Effector CD4-positive, alpha-beta T cell (primary cell): ENCODE data around the gene LRGUK.
"Not testable (repeated sequence)": the region's sequence is repeated elsewhere in the genome, so short reads cannot be mapped to it uniquely, and the experiment has no call there.

Source experiments
- DNase-seq: peaks from one replicate; pipeline ENCODE4 v3.0.0-alpha.2; 2020

LRGUK gene

GRCh38 chr7:134186801-134187200 is 59.7 kb downstream of the LRGUK start:
- DNase-seq = no peak

GRCh38 chr7:134187893-134188292 is 60.8 kb downstream of the LRGUK start:
- no peak for DNase-seq

GRCh38 chr7:134188311-134188710 is 61.2 kb downstream of the LRGUK start:
- no peak for DNase-seq

DNA sequence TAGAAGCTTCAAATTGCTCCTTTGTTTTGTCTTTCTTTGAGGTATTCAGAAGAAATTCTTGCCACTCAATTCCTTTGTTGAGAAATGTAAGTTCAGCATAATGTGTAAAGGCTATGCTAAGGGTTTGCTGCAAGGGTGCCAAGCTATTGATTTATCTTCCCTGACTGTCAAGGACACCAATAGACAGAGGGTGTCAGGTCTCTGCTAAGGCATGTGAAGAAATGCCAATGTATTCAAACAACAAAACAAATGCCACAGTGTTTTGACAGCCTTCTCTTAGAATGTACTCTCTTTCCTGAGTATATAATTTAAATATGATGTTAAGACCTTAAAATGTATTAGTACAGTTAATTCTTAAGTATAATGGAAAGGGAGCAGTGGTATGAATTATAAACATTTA is 62.4 kb downstream of the LRGUK start:
- no peak for DNase-seq

- no peak for DNase-seq
Measured at GRCh38 chr7:134191876-134192275, 64.7 kb downstream of the LRGUK start.

- no peak for DNase-seq
Measured at GRCh38 chr7:134193240-134193639, 66.1 kb downstream of the LRGUK start.

DNA sequence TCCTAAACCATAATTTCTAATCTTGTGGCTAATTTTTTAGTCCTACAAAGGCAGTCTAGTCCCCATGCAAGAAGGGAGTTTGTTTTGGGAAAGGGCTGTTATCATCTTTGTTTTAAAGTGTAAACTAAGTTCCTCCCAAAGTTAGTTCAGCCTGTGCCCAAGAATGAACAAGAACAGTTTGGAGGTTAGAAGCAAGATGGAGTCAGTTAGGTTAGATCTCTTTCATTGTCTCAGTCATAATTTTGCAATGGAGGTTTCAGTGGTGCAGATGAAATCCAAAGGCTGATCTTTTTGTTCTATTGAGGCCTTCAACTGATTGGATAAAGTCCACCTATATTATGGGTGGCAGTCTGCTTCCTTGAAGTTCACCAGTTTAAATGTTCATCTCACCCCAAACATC is 68.1 kb downstream of the LRGUK start:
- DNase-seq = no peak

DNA sequence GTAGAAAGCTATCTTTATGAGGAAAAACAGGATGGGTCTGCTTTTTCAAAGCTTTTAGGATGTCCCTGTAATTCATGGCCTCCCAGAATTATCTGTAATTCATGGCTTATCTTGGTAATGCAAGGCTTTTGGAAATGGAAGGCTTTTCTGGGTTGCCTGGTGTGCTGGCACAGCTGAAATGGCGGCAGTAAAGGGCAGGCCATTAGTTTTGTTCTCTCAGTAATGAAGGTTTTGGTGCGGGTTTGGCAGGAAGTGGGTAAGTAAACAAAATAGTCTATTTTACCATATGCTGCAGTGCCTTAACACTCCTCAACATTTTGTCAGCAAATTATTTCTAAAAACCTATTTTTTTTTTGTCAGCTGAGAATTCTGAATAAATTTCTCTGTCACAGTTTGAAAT is 69.3 kb downstream of the LRGUK start:
- no peak for DNase-seq

- DNase-seq = no peak
Measured at GRCh38 chr7:134197345-134197744, 70.2 kb downstream of the LRGUK start.

GRCh38 chr7:134200970-134201369 is 73.8 kb downstream of the LRGUK start:
- DNase-seq = no peak

GRCh38 chr7:134201569-134202261 is 74.6 kb downstream of the LRGUK start:
- DNase-seq = no peak

- no peak for DNase-seq
Measured at GRCh38 chr7:134203186-134203889, 76.2 kb downstream of the LRGUK start.

- no peak for DNase-seq
Measured at GRCh38 chr7:134209322-134210015, 82.3 kb downstream of the LRGUK start.

- no peak for DNase-seq
Measured at GRCh38 chr7:134210227-134210626, 83.1 kb downstream of the LRGUK start.

DNA sequence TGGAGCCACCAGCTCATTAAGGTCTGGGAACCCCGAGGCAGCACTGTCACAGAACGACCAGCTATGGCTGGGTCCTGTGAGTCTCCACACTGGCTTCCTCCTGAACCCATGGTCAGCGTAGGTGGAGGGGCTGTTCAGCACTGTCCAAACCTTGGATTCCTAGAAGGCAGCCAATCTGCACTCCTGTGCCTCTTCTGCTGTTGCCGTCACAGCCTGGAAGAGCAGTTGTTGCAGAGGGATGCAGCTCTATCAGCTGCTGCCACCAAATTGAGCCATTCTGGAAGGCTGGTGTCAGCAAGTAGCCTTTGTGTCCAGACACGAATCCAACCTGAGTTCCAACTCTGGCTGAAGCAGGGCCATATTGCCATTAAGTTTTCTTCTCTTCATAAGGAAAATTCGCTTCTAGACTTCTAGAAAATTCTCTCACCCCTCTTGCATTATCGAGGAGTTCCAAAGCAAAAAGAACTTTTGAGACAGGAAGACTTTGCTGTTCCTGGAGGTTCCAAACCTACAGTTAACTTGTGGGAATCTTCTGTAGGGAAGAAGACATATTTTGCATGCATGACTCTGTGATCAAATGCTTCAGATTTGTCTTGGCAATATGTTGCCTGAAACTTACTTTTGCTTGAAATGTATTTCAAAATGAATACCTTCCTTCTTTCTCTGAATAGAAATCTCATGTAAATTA is 84.0 kb downstream of the LRGUK start:
- DNase-seq = no peak

- DNase-seq = no peak
Measured at GRCh38 chr7:134211817-134212216, 84.7 kb downstream of the LRGUK start.

- no peak for DNase-seq
Measured at GRCh38 chr7:134212576-134213546, 85.7 kb downstream of the LRGUK start.

DNA sequence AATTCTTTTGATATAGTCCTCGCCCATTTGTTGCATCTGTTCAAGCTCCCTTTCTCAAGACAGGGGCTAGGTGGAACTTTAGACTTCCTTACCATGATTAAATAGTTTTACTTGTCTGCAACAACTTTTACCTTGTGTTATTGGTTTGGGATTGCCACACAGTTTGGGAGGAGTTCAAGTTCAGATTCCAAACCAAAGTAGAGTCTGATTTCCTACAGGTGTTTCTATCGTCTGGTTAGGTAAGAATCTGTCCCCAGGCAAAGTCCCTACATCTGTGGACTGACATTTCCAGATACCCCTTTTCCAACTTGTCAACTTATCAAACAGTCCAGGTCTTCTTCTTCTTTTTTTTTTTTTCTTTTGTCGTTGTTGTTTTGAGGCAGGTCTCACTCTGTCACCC is 93.1 kb downstream of the LRGUK start:
- no peak for DNase-seq

GRCh38 chr7:134231296-134231695 is 104.2 kb downstream of the LRGUK start:
- DNase-seq = not testable (repeated sequence)

DNA sequence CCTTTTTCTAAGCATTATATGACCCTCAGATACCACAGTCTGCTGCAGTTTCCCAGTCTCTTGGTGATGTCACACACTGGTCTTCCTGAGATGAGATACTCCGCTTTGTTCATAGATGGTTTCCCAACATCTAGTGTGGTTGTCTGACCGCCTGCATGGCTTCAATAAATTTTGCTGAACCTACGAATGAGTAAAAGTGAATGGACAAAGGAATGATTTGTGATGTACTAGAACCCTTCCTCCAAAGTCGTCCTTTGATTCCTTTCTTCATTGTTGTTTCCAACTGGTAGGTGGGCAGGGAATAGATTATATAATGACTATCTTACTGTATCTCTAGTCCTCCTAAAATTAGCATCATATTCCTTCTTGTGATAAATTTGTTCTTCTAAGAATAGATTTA is 107.1 kb downstream of the LRGUK start:
- DNase-seq = no peak

DNA sequence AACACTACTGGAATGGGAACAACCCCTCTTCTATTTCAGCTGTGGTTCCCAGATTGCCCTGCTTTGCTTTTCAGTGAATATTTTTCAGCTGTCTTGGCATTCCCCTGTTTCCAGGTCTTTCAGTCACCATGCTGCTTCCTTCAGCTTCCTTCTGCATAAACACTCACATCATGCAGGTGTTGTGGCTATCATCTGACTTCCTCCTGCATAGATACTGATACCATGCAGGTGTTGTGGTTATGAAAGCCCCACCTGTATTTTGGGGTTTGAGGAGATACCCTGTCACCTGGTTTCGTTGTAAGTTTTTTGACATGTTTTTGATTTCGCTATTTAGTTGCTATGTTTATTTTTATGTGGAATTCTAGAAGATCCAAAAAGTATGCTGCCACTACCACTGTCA is 118.1 kb downstream of the LRGUK start:
- DNase-seq = no peak

- no peak for DNase-seq
Measured at GRCh38 chr7:134246347-134246746, 119.2 kb downstream of the LRGUK start.
